DMS153 treated with DMSO at 0.1 percent for 48 hours (cell line): ENCODE measurements around the gene STK33.

Source experiments
- DNase-seq: peaks from one replicate; lab custom pipeline; 2025; ENCODE audit not compliant: unreplicated experiment; lab: John Stamatoyannopoulos, UW

STK33 gene

DNA sequence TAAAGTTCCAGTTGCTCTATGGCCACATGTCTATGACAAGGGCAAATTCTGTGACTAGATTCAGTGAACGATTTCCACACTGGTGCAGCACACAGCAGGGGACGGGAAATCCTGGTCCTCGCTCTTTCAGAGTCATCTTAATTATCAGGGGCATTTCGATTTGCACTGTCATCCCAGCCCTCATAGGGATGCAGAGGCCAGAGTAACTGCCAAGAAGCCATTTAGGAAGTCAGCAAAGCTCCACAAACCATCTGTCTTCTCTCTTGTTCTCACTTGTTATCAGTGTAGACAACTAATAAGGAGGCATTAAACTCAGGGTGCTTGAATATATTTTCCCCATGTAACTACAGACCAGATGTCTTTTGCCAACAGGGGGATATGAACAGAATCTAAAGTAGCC, 151.7 kb downstream of the STK33 start:
- DNase-seq = no peak

DNA sequence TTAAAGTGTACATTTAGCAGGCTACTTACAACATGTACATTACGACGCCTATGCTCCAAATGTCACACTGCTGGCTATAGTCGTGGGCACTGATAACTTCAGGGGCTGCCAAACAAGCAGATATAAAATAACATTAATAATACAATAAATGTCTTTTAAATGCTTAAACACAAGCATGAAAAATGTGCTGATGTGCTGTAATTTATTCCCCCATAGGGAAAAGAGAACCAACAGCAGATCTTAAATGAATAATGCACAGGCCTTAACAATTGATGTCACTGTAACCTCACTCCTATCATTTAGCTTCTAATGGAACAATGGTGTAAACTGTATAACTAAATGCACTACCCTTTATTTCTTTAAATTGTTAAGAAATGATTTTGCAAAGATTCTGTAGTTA, 153.4 kb downstream of the STK33 start:
- DNase-seq = no peak

DNA sequence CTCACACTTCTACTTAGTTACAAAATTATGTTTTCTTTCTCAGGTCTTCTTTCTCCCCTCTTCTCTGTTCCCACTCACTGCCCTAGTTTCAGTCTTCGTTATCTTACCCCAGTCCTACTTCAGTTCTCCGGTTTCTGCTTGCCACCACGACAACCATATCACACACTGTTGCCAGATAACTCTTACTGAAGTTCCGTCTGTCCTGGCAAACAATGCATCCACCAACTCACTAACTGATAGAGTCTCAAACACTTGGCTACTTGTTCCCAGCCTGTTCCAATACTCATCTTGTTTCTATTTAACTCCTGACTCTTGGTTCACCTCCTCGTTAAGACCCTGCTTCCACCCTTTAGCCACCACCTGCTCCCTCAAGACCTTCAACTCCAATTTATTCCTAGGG, 164.5 kb downstream of the STK33 start:
- DNase-seq = no peak

DNA sequence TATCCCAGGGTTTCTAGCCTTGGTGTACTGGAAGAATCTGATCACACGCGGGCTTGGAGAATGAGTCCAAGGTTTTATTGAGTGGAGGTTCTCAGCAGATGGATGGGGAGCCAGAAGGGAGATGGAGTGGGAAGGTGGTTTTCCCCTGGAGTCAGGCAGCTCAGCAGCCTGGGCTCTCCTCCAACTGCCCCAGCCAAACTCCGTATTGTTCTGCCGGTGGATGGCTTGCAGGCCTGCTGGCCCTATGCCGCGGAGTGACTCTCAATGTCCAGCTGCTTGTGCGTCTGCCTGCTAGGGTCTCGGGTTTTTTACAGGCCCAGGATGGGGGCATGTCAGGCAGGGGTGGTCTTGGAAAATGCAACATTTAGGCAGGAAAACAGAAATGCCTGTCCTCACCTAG, 168.0 kb downstream of the STK33 start:
- DNase-seq = no peak

DNA sequence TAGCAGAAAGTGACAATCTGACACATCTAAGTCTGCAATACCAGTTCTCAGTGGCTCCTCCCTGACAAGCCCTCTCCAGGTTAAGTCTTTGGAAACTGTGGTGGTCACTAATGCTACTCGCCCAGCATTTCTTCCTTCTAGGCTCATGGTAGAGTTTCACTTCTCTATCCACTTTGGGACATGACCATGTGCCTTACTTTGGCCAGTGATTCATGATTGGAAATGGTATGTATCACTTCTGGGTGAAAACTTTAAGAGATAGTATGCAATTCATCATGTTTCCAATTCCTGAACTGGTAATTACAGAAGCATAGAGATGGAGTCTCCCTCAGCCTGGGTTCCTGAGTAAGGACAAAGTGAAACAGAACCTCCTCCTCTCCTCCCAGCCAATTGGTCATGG, 178.8 kb downstream of the STK33 start:
- no peak for DNase-seq

- no peak for DNase-seq
These were observed 185.7 kb downstream of the STK33 start for GRCh38 chr11:8408151-8408941.

DNA sequence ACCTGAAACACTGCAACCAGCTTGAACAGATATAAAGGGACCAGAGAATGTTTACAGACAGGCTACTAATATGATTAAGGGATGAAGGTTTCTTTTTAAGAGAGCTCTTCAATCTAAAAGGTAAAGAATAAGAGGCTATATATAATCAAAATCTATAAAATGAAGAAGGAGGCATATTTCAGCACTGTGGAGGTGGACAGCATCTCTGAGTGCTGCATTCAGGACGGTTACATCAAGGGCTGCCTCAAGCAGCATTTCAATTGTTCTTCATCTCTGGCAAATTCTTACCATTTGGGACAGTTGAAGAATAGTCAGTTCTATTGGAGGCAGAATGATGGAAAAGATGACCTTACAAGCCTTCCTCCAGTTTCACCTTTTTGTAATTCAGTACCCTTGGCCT, 190.7 kb downstream of the STK33 start:
- DNase-seq = no peak

DNA sequence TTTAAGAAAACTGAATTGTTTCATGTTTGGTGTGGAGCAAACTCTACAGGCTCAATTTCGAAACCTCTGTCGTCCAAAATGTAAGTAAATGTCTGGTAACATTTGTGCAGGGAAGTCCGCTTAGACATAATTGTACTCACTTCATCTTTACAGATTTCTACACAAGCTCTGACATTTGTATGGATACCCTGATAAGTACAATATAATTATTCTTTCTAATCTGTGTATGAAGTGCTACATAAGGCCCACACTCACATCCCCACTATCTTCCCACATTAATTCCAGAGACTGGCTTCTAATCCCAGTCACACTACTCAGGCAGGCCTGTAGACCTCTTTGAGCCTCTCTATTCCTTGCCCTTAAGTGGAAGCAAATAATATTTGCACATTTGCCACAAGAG, 201.1 kb downstream of the STK33 start:
- DNase-seq = no peak

GRCh38 chr11:8392166-8392565, 201.9 kb downstream of the STK33 start:
- DNase-seq = no peak

DNA sequence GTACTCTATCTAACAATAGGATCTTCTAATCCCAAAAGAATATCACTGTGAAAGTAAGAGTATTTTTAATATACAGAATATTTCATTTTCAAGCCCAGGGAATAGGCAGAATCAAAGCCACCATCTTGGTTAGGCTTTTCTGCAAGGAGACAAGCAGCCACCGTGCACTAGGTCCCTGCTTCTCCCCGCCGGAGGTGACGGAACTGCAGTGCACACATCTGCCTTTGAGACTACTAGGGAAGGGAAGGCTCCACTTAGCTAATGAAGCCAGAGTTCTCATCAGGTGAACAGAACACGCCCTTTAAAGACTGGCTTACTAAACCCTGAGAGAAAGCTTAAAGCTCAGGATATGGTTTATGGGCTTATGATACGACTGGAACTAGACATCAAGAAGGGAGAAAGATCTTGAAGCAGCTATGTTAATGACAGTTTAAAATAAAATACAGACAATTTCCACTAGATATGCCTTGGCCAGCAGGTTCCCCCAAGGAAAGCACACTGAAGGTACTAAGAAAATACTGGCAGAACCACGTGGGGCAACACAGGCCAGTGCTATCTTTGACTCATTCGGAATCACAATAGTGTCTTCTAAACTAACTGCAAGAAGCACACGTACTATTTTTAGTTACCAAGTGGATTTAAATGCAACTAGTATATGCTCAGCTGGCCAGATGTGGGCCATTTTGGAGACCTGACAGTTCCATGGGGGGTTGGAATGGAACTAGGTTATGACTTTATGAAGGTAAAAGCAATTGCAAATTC, 203.0 kb downstream of the STK33 start:
- no peak for DNase-seq

DNA sequence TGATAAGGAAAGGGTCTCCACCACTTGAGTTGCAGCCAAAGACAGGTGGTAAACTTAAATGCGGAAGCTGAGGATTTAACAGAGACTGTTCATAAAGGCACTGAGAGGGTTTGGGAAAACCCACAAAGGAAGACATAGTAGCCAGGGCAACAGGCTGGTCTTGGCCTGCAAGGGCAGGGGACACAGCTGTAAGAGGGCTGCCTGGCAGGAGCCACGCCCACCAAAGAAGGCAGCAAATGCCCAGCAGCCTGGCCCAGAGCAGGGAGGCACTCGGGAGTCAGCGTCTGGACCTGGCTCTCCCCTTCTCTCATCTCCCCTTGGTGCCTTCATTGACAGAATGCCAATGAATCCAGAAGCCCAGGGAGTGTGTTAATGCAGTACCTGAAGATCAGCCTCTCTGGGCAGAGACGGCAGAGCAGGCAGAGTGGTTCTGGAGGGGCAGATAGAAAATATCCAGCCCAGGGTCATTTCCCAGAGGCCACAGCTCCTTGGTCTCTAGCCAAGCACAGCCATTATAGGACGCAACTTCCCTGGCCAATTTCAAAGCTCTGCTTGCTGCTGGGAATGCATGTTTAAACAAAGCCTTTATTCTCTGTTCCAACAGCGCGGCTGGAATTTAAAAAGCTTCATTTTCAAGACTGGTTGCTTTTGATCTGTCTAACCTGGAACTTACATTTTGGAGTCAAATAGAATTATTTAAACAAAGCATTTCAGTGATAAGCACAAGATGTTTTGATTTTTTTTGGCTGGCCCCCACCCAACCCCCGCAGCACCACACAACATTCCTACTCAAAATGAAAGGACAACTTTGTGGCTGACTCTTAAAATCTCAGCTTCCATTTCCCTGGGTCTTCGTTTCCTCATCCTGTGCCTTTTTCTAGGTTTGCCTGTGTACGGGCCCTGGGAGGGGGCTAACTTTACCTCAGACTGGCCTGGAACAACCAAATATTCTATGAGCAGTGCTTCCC, 204.7 kb downstream of the STK33 start:
- no peak for DNase-seq

GRCh38 chr11:8387693-8388092, 206.3 kb downstream of the STK33 start:
- no peak for DNase-seq

DNA sequence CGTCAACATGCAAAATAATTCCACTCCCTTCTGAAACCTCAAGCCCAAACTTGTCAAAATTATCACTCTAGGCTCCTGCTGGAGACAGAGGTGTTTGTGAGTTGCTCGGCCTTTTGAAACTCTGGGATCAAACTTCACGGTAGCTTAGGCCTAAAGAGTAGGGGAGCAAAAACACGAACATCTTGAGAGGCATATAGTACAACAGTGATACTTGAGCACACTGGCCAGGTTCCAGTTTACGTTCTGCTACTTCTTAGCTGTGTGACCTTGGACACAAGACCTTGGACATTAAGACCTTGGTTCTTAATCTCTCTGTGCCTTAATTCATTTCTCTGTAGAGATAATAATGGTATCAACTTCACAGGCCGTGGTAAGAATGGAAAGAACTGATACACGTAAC, 206.9 kb downstream of the STK33 start:
- no peak for DNase-seq

- DNase-seq = no peak
These were observed 207.7 kb downstream of the STK33 start for GRCh38 chr11:8386134-8386864.

- no peak for DNase-seq
These were observed 209.7 kb downstream of the STK33 start for GRCh38 chr11:8384199-8384821.

GRCh38 chr11:8383627-8384026, 210.4 kb downstream of the STK33 start:
- DNase-seq = no peak

GRCh38 chr11:8383227-8383626, 210.8 kb downstream of the STK33 start:
- no peak for DNase-seq

DNA sequence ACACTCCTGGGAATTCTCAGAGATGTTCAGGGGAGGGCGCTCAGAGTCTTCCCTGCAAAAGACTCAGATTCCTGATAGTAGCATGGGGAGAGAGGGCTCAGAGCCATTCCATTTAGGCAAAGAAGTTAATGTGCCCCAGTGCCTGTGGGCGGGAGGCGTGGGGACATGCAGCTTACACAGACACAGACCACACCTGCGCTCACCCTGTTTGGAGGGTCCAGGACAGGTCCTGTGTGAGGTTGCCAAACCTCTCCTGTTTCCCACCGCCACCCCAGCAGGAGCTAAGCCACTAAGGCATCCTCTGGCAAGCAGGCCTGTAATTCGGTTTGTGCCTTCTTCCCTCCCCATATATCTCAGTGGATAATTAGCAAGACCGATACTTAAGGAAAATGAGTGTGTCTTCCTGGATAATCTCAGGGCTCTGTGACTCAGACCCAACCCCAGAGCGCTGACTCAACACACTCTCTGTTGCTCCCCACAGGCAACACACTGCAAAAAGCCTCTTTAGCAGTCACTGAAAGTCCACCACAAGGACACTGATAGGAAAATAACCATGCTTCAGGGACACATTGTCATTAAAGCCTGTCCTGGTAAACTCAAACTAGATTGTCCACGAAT, 211.5 kb downstream of the STK33 start:
- no peak for DNase-seq

- no peak for DNase-seq
These were observed 212.1 kb downstream of the STK33 start for GRCh38 chr11:8381871-8382396.

- DNase-seq = no peak
These were observed 212.7 kb downstream of the STK33 start for GRCh38 chr11:8381343-8381742.
